Measurements from ENCODE around the gene RIMS4. TPM values are rescaled to one million over a fixed set of nuclear protein-coding genes. Genes with fewer than 3 reads are reported as not detected.

Gene RIMS4
- total and polyA plus RNA-seq, 2 of the 13 experiments (the other 11 are each of a cell fraction or from before 2014, with no cell fraction given), result 0.01 to 0.07 TPM

DNA sequence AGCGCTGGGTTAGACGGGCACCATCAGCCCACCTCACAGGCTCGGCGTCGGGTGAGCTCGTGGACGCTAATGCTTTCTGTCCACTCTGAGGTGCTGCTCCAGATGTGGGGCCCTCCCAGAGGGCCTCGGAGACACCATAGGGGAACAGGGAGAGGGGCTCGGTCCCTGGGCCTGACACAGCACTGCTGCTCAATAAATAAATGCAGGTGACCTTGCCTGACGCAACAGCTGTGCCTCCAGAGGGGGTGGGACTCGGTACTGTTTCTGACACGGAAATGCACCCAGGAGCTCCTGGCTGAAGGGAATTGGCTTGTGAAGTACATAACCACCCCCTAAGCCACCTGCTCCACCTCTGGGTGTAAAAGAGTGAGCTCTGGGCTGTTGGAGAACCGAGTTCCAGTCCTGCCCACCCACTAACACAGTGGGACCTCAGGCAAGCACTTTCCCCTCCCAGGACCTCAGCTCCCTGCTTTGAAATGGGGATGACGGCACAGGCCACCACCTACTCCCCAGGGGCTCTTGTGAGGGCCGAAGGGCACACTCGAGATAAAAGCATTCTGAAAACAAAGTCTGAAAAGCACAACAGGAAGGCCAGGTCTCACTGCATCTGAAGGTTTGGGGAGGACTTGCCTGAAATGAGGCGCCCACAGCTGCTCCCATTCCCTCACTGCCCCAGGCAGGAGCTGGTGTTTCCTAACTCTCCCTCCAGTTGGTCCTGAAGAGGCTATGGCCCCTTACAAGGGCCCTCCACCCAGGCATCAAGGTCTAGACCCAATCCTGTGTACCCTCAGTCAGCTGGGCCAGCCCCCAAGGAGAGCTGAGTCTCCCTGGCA is 58.0 kb downstream of the RIMS4 start (continued):
- TF ChIP-seq, protein P1, sequence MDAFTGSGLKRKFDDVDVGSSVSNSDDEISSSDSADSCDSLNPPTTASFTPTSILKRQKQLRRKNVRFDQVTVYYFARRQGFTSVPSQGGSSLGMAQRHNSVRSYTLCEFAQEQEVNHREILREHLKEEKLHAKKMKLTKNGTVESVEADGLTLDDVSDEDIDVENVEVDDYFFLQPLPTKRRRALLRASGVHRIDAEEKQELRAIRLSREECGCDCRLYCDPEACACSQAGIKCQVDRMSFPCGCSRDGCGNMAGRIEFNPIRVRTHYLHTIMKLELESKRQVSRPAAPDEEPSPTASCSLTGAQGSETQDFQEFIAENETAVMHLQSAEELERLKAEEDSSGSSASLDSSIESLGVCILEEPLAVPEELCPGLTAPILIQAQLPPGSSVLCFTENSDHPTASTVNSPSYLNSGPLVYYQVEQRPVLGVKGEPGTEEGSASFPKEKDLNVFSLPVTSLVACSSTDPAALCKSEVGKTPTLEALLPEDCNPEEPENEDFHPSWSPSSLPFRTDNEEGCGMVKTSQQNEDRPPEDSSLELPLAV (CRISPR knock-in tag; conservative IDR thresholded peaks at IDR 0.05; ENCODE audit: low read depth), result no peak
- TF ChIP-seq REXO4 (CRISPR knock-in tag; IDR thresholded peaks at IDR 0.05; ENCODE audit: borderline replicate concordance) (no peak), SRSF9 (IDR thresholded peaks at IDR 0.05; ENCODE audit: borderline replicate concordance, insufficient read depth, low read depth, low read length, poor library complexity, severe bottlenecking) (no peak), ZBTB7A (CRISPR knock-in tag; IDR thresholded peaks at IDR 0.05) (0 out of 2 replicates have a peak, but pooled peaks have one; percentile 23), MED8 (CRISPR knock-in tag; IDR thresholded peaks at IDR 0.05; ENCODE audit: insufficient replicate concordance) (no peak), PCBP1 (IDR thresholded peaks at IDR 0.05; ENCODE audit: borderline replicate concordance, low read depth, low read length) (no peak), SALL2 (CRISPR knock-in tag; IDR thresholded peaks at IDR 0.05) (0 out of 2 replicates have a peak, but pooled peaks have one; percentile 26), ZNF282 (IDR thresholded peaks at IDR 0.05; ENCODE audit: partially characterized antibody) (no peak), KDM3A (CRISPR knock-in tag; IDR thresholded peaks at IDR 0.05; ENCODE audit: low read depth) (no peak)
- TF ChIP-seq, protein P2, sequence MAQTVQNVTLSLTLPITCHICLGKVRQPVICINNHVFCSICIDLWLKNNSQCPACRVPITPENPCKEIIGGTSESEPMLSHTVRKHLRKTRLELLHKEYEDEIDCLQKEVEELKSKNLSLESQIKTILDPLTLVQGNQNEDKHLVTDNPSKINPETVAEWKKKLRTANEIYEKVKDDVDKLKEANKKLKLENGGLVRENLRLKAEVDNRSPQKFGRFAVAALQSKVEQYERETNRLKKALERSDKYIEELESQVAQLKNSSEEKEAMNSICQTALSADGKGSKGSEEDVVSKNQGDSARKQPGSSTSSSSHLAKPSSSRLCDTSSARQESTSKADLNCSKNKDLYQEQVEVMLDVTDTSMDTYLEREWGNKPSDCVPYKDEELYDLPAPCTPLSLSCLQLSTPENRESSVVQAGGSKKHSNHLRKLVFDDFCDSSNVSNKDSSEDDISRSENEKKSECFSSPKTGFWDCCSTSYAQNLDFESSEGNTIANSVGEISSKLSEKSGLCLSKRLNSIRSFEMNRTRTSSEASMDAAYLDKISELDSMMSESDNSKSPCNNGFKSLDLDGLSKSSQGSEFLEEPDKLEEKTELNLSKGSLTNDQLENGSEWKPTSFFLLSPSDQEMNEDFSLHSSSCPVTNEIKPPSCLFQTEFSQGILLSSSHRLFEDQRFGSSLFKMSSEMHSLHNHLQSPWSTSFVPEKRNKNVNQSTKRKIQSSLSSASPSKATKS (CRISPR knock-in tag; IDR thresholded peaks at IDR 0.05), result peak; percentile 75; the same call in 1 of the 2 replicates
- TF ChIP-seq, protein P3, sequence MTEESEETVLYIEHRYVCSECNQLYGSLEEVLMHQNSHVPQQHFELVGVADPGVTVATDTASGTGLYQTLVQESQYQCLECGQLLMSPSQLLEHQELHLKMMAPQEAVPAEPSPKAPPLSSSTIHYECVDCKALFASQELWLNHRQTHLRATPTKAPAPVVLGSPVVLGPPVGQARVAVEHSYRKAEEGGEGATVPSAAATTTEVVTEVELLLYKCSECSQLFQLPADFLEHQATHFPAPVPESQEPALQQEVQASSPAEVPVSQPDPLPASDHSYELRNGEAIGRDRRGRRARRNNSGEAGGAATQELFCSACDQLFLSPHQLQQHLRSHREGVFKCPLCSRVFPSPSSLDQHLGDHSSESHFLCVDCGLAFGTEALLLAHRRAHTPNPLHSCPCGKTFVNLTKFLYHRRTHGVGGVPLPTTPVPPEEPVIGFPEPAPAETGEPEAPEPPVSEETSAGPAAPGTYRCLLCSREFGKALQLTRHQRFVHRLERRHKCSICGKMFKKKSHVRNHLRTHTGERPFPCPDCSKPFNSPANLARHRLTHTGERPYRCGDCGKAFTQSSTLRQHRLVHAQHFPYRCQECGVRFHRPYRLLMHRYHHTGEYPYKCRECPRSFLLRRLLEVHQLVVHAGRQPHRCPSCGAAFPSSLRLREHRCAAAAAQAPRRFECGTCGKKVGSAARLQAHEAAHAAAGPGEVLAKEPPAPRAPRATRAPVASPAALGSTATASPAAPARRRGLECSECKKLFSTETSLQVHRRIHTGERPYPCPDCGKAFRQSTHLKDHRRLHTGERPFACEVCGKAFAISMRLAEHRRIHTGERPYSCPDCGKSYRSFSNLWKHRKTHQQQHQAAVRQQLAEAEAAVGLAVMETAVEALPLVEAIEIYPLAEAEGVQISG (CRISPR knock-in tag; IDR thresholded peaks at IDR 0.05), result peak; percentile 44; the same call in 1 of the 2 replicates
